HG03342 (cell line): ENCODE results near the gene SLC17A6.

Experiments
- ATAC-seq: cut with Tn5 transposase; IDR thresholded peaks from one replicate; pipeline ENCODE4 v1.9.1; 2021; ENCODE audit warnings: mild to moderate bottlenecking, moderate library complexity; ENCODE audit not compliant: unreplicated experiment

The SLC17A6 gene

DNA sequence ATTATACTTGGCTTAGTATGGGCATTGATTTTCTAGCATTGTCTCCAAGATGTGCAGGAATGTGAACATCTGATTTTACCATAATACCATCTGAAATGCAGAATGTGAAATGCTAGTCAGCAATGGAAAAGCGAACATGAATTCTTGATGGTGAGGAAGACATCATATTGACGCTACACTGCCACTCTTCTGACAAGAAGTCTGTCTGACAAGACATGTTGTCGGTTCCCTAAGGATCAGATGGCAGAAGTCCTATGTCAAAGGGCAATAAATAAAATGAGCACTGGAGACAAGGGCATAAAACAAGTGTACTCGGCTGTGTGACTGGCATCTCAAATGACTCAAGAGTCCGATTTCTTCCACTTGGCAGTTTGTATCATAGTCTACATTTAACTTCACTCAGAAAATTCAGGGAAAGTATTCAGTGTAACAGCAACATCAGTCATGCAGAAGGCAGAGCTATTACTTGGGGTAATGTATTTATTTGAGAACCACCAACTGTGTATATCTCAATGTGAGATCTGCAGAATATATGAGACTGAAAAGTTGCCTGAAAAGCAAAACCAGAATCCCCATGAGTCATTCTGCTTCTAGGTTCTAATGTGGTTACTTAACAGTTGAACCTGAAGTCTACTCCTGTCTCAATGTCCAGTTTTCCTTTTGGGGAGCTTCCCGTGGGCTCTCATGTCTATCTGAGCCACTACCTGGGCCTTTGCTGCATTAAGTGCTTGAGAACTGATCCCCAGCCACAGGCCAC is 51.5 kb downstream of the SLC17A6 start:
- ATAC-seq, result no peak

DNA sequence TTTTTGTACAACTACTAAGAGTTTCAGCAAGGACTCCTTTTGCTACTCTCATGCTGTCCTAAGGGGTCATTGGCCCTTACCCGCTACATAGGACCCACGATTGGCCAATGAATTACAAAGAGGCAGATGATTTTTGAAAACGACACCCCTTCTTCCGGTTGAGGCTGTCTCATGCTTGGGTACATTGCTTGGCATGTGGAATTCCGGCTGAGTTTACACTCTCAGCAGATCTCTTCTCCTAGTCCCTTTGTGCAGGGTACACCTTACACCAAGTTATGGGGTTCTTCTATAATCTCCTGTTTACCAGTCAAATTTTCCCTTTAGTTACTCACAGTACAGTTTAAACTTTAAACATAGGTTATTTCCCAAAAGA is 52.1 kb downstream of the SLC17A6 start:
- ATAC-seq, result no peak

DNA sequence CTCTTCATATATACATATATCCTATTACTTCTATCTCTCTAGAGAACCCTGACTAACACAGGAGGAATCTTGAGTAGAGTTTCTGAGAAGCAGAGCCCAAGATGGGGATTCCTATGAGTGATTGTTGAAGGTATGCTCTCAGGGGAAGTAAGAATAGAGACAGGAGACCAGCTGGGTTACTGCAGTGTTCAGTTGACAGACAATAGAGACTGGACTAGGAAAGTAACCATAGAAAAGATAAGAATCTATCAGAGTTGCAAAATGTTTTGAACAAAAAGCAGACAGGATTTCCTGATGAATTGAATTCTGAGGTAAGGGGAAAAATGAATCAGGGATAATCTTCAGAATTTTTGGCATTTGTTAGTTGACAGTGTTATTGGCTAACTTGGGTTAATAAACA is 54.4 kb downstream of the SLC17A6 start:
- no peak for ATAC-seq

DNA sequence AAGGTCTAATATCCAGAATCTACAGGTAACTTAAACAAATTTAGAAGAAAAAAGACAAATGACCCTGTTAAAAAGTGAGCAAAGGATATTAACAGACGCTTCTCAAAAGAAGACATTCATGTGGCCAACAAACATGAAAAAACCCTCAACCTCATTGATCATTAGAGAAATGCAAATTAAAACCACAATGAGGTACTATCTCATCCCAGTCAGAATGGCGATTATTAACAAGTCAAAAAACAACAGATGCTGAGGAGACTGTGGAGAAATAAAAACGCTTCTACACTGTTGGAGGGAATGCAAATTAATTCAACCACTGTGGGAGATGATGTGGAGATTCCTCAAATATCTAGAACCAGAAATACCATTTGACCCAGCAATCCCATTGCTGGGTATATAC is 67.2 kb downstream of the SLC17A6 start:
- no peak for ATAC-seq

DNA sequence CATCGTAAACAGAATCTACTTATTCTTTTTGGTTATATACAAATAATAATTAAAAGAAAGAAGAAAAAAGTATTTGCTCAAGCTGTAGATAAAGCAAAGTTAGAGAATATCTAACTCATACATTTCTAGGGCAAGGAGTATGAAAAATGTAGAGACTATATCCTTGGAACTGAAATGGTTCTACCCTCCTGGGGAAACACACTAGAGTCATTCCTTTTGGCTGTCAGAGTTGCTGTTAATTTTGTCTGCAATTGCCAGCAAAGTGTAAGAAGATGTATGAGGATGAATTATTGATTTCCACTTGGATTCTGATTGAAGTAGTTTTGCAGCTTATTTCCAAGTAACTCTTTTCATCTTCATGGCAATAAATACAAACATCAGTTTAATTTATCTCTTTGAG is 69.1 kb downstream of the SLC17A6 start:
- no peak for ATAC-seq

DNA sequence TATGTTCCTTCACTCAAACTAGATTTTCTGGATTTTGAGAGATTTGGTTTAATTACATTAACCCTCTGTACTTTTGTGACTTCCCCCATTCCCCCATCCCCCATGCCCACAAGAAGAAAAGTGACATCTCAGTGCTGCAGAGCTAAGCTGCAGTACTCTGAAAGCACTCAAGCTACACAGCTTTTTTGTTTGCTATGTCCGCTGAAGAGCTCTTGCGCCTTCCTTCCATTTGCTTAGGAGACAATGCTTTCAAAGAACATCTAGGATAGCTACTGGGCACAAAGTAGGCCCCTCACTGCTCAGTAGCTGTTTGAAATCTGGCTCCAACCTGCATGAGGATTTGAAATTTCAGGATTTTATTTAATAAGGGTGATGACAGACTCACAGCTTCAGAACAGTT is 69.7 kb downstream of the SLC17A6 start:
- no peak for ATAC-seq

DNA sequence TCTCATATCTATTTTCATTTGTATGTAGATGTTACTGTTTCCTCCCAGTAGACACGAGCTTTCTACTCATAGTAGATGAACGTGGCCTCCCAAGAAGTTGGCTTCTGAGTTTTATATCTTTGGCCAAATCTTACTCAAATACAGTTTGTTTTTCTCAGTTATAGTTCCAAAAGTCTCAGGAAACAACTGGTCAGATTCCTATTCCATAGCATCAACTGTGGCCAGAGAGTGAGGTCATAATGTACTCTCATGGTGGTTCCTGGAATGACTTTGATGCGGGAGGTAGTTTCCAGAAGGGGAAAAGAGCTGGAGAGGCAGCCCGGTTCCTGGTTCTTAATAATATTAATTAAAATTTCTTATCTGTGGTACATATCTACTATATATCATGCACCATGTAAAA is 77.3 kb downstream of the SLC17A6 start:
- no peak for ATAC-seq

DNA sequence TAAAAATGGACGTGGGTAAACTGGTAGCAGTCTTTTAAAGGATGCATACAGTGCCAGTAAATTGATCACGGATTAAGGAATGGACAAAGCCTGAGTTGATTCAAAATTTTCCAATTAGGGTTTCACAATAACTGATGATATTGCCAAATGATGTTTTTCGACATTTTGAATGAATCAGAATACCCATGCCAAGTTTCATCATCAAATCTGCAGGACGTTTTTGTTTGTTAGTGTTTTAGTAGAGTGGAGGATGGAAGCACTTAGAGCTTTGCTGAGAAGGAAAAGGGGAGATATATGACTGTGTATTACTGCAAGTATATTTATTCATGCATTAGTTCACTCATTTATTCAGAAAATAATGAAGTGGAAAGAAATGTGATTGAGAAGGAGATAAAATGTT is 78.3 kb downstream of the SLC17A6 start:
- ATAC-seq, result no peak

DNA sequence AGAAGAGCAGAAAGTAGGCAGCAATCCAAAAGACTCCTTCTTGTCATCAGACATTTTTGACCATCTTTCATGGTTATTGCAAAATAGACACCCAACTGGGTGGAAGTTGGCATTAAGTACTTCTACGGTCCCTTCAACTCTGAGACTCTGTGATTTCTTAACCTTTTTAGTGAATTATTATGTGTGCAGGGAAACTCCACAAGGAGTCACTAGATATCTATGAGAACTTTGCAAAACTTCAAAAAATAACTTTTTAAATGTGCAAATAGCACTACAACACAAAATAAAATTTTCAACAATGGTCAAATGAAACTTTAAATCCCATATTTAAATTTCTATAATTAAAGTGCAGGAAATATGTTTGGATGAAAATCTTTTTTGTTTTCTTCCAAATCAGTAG is 88.7 kb downstream of the SLC17A6 start:
- no peak for ATAC-seq
